GM19324 (cell line): ENCODE results near the gene ADGRG6.

ENCODE experiments used
- ATAC-seq: cut with Tn5 transposase; IDR thresholded peaks from one replicate; pipeline ENCODE4 v1.9.1; 2021; ENCODE audit warnings: mild to moderate bottlenecking, moderate library complexity; ENCODE audit not compliant: unreplicated experiment, low FRiP score

ADGRG6 gene

GRCh38 chr6:142289687-142290086 is 12.1 kb upstream of the ADGRG6 start:
- ATAC-seq: no peak

DNA sequence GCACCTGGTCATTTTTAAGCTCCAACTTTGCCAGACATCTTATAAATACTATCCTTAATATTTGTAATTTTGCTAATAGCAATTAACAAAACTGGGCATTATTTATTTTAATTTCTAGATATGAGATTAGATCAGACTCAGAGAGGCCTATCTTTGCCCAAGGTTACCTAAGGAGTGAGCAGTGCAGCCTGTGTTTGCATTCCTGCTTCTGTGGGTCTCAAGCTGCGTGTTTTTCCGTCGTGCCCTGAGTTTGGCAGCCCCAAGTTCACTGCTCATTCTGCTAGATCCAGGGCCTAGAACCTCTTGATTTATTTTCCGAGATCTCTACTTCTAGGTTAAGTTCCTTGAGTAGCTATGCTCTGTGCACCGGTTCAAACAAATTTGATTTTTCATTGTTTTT is 11.0 kb upstream of the ADGRG6 start:
- no peak for ATAC-seq

GRCh38 chr6:142291512-142291911 is 10.3 kb upstream of the ADGRG6 start:
- no peak for ATAC-seq

DNA sequence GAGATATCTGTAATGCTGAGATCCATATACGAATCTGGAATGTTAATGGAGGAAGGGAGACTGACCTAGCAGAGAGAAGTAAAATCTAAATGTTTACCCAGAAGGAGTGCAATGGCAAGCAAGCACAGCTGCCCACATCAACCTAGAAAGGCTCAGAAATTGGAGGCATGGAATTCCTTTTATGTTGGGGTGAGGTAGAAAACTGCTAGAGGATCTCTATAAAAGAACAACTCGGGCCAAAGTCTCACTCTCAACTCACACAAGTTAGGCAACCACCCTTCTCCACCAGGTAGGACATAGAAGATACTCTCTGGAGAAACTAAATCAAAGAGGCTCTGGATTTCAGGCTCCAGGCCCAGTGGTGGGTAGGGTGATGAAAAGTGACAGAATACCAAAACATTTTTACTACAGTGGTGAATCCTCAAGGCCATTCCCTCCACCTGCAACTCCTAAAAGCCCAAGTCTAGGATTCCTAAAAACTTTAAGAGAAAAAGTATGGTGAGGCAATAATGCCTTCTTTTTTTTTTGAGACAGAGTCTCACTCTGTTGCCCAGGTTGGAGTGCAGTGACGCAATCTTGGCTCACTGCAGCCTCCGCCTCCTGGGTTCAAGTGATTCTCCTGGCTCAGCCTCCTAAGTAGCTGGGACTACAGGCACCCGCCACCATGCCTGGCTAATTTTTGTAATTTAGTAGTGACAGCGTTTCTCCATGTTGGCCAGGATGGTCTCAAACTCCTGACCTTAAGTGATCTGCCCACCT is 9.5 kb upstream of the ADGRG6 start:
- ATAC-seq: no peak

DNA sequence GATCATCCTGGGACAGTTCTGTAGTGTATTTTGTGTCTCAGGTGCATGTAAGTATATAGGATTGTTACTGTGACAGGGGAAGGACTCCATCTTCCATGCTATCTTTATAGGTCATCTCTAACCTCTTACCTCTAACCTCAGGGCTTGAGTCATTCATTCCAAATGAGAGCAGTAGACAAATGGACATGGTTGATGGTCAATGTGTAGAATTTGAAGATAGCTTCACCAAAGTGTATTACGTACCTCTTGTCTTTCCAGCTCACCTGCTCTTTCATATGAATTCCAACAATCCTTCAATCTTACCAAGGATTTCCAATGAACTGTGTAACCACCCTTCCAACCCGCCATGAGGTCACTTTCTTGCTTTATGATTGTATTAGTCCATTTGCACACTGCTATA is 8.7 kb upstream of the ADGRG6 start:
- no peak for ATAC-seq

DNA sequence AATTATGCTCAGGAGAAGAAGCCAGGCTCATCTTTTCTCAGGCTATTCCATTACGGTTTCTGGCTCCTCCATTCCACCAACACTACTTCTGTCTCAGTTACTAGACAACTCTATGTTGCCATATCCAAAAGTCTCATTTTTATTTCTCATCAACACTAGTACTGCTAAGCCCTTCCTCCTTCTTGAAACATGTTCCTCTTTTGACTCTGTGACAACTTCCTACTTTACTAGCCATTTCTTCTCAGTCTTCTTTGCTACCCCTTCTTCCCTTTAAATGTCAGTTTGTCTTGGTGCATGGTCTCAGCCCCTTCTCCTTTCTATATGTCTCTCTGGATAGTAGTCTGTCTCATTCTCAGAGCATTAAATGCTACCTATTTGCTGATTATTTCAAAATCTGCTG is 7.1 kb upstream of the ADGRG6 start:
- no peak for ATAC-seq

GRCh38 chr6:142296975-142297604 is 4.7 kb upstream of the ADGRG6 start:
- no peak for ATAC-seq

DNA sequence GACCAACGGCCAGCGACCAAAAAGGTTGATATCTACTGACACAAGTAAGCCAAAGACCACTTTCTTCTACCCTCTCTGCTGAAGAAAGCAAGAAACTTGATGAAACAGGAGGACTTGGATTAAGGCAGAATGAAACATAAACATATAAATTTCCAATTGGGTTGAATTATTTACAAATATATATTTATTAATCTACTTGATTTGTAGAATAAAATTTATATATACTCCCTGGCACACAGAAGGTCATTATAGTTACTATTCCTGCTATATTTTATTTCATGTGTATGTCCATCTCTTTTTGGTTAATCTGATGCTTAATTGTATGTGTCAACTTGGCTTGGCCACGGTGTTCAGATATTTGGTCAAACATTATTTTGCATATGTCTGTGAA is 4.2 kb upstream of the ADGRG6 start:
- ATAC-seq: no peak

DNA sequence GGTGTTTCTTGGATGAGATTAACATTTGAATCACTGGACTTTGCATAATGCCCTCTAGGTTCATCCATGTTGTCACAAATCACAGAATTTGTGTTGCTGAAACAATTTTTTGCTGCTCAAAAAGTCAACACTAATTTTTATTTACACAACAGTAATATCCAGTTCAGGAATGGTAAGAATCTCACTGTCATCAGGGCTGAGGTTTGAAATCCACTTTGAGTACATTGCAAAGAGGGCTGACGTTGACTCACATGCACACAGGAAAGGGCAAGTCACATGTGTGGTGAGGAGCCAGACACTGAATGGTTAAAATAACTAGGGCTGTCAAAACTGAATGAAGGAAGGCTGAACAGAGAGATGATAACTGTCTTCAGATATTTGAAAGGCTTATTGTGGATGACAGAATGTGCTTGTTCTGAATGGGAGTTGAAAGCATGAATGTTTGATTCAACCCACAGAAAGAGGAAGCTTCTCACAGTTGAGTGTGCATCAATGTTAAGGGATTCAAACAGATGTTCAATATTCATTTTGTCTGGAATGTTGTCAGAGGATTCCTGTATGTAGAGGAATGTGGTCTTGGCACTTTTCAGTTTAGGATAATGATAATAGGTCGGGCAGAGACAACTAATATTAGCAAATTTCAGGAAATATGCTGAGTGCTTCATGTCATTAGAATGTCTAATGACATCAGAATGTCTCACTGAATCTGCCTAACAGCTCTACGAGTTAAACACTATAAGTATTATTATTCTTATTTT is 3.6 kb upstream of the ADGRG6 start:
- ATAC-seq: no peak

- ATAC-seq: no peak
Observed at GRCh38 chr6:142300302-142300701, 1.5 kb upstream of the ADGRG6 start.

DNA sequence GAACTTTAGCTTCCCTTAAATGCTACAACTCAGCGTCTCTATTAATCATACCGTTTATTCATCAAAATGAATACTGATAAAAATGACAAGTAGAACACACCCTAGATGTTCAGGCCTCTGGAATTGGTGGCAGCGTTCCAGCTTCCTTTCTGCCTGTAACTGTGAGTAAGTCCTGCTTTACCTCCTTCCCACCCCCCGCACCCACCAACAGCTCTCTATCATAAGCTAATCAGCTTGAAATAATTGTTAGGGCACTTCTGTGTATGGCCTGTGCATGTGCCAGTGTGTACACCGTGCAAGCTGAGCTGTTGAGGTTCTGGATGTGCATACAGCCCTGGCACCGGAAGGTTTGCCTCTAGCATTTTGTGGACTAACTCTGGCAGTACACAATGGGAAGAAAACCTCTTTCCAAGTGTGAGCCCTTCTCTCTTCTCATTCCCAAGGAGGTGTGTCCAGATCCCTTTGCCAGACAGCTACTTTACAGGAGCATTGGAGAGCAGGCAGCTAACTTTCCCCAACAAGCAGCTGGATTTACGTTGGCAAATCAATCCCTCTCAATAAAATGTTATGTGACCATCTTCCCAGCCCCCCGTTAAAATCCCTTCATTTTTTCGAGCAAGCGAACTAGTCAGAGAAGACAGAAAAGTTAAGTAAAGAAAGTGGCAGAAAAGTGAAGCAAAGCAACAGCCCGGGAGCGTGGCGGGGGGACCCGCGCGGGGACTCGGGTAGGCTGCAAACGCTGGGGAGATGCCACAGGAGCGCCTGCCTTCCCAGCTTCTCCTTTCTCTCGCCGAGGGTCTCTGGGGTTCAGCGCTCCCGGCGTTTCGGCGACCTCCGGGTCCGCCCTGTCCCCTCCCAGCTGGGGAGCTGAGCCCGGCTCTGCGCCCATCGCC is 803 bp upstream of the ADGRG6 start:
- ATAC-seq: peak; percentile 11

- ATAC-seq: no peak
Observed at GRCh38 chr6:142302421-142303175, 791 bp downstream of the ADGRG6 start.

GRCh38 chr6:142303176-142303533 is 1.3 kb downstream of the ADGRG6 start:
- no peak for ATAC-seq

GRCh38 chr6:142304241-142304640 is 2.4 kb downstream of the ADGRG6 start:
- no peak for ATAC-seq

GRCh38 chr6:142306736-142307135 is 4.9 kb downstream of the ADGRG6 start:
- ATAC-seq: no peak

- ATAC-seq: no peak
Observed at GRCh38 chr6:142307963-142308748, 6.3 kb downstream of the ADGRG6 start.

DNA sequence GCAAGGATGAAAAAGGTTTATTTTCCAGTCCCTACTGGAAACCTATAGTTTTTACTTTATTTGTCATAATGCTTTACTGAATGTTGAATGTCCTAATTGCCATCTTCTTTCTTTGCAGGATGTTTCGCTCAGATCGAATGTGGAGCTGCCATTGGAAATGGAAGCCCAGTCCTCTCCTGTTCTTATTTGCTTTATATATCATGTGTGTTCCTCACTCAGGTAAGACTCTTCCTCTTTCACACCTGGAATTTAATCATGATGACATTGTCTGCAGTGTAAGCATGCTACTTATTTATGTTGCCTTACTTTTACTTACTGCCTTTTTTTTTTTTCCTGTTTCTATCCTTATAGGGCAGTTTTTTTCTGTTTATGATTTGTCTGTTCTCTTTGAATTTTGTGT is 7.6 kb downstream of the ADGRG6 start:
- ATAC-seq: no peak

GRCh38 chr6:142313284-142313683 is 11.5 kb downstream of the ADGRG6 start:
- ATAC-seq: no peak

GRCh38 chr6:142316791-142317368 is 15.1 kb downstream of the ADGRG6 start:
- no peak for ATAC-seq
